ENCODE measurements around the gene ARPC1B. TPM values are rescaled to one million over a fixed set of nuclear protein-coding genes. Genes with fewer than 3 reads are reported as not detected.

ARPC1B gene
- total and polyA plus RNA-seq, 2 of the 4 experiments (the other 2 are of a cell fraction): 351 to 488 TPM

- no peak for TF ChIP-seq RFX5 (IDR thresholded peaks at IDR 0.05; ENCODE audit: low read depth, low read length)
Observed at GRCh38 chr7:99396418-99397296, 22.1 kb downstream of the ARPC1B start (continued).

GRCh38 chr7:99397297-99397983 is 22.9 kb downstream of the ARPC1B start:
- DNase-seq (no peak), ATAC-seq (ENCODE audit: low read depth) (no peak)
- H2BK20ac ChIP-seq (ENCODE audit: low read depth, low read length): no peak overlapping the region
- no peaks in the 10 kb centered on the region for H3K27me3 ChIP-seq (ENCODE audit: control insufficient read depth, insufficient read depth, low read length)
- H2AFZ ChIP-seq (replicated peaks; ENCODE audit: low read length, poor library complexity): no peak overlapping the region
- no peak overlapping the region for H3K4me2 ChIP-seq (ENCODE audit: low read depth, low read length)
- H4K91ac ChIP-seq (ENCODE audit: insufficient read depth, low read depth, low read length): no peak overlapping the region
- peaks cover 14 to 63% of the 10 kb centered on the region in 2 experiments; a peak in 3 of 4 replicates for H3K79me1 ChIP-seq (ENCODE audit: low read depth in 1 of 2, low read length in 2 of 2)
- H2AK9ac ChIP-seq (replicated peaks; ENCODE audit: low read depth, low read length, poor library complexity): no peak overlapping the region
- H3K36me3 ChIP-seq (ENCODE audit: control insufficient read depth, insufficient read depth, low read length): peaks cover 76% of the 10 kb centered on the region
- no peak overlapping the region for H2BK15ac ChIP-seq (ENCODE audit: low read depth, low read length)
- H4K20me1 ChIP-seq (ENCODE audit: insufficient read depth, low read length): peaks cover 70% of the 10 kb centered on the region
- H3K9me3 ChIP-seq (ENCODE audit: control insufficient read depth, insufficient read depth, low read length): no peaks in the 10 kb centered on the region
- CTCF ChIA-PET: interaction anchor here (0.6 kb wide), 1 partner anchor 12 kb away, joined by 4 read pairs; no protein-coding TSS in a partner anchor
- no peak overlapping the region for H3K4me3 ChIP-seq (ENCODE audit: insufficient read depth, low read depth, low read length)
- no peak overlapping the region for H3K14ac ChIP-seq (replicated peaks; ENCODE audit: low read depth, low read length)
- POLR2A ChIA-PET (ENCODE audit: unreplicated experiment): no interaction called here
- H3K9me1 ChIP-seq (ENCODE audit: insufficient read depth, low read length): peaks cover 3% of the 10 kb centered on the region
- no peak overlapping the region for H2BK120ac ChIP-seq (ENCODE audit: low read depth, low read length)
- H3K4me1 ChIP-seq (ENCODE audit: control insufficient read depth, insufficient read depth, low read length): peaks cover 9% of the 10 kb centered on the region
- no peak overlapping the region for H3K18ac ChIP-seq (ENCODE audit: low read depth, low read length)
- no peak overlapping the region for H3K9ac ChIP-seq (ENCODE audit: low read depth, low read length)
- no peak overlapping the region for H3K4ac ChIP-seq (ENCODE audit: low read depth, low read length)
- no peak overlapping the region for H4K5ac ChIP-seq (ENCODE audit: low read depth, low read length)
- no peak overlapping the region for H3K27ac ChIP-seq (ENCODE audit: insufficient read depth, low read length)
- H2AK5ac ChIP-seq (ENCODE audit: low read depth, low read length): no peak overlapping the region
- no peak overlapping the region for H2BK5ac ChIP-seq (ENCODE audit: low read depth, low read length, poor library complexity, severe bottlenecking)
- no peak overlapping the region; the same call in 1 of the 2 replicates for H3K56ac ChIP-seq (ENCODE audit: extremely low read depth, insufficient read depth, low read length)
- no TSS peak for BruUV-seq (replicated peaks)
- dilution Hi-C loops (cut with HindIII; ENCODE audit: low sequenced_read_pairs, unreplicated experiment) (no loop called here), intact Hi-C loops (cut with micrococcal nuclease) (no loop called here), in situ Hi-C loops (cut with MboI; ENCODE audit: low sequenced_read_pairs) (no loop called here)
- H4K8ac ChIP-seq (ENCODE audit: low read depth in 2 of 2, low read length in 2 of 2): no peak overlapping the region
- 88% methylated on average over 4 of the region's 18 CpGs; no CpG with 5 or more reads in 1 of the 2 experiments for WGBS, 2 experiments (ENCODE audit: extremely low coverage in 2 of 2, insufficient read length in 1 of 2)
- H3K23ac ChIP-seq (ENCODE audit: low read depth, low read length): no peak overlapping the region
- TF ChIP-seq NFE2L2 (IDR thresholded peaks at IDR 0.05; ENCODE audit: low read depth, low read length) (no peak), POLR2A (IDR thresholded peaks at IDR 0.05; ENCODE audit: low read depth, low read length) (no peak), USF2 (IDR thresholded peaks at IDR 0.05; ENCODE audit: low read depth, low read length) (no peak), MXI1 (IDR thresholded peaks at IDR 0.05; ENCODE audit: borderline replicate concordance, low read depth, low read length) (no peak), CTCF (conservative IDR thresholded peaks at IDR 0.05; ENCODE audit: low read depth, low read length) (no peak), FOS (IDR thresholded peaks at IDR 0.05; ENCODE audit: low read depth, low read length) (no peak), BHLHE40 (IDR thresholded peaks at IDR 0.05; ENCODE audit: low read depth, low read length) (no peak), RCOR1 (IDR thresholded peaks at IDR 0.05; ENCODE audit: insufficient replicate concordance, low read length) (no peak), RFX5 (IDR thresholded peaks at IDR 0.05; ENCODE audit: low read depth, low read length) (no peak), CHD1 (IDR thresholded peaks at IDR 0.05; ENCODE audit: low read depth, low read length) (no peak), CEBPB (IDR thresholded peaks at IDR 0.05; ENCODE audit: low read depth, low read length) (no peak), MAZ (IDR thresholded peaks at IDR 0.05; ENCODE audit: borderline replicate concordance, low read depth, low read length) (no peak), MAFK (IDR thresholded peaks at IDR 0.05; ENCODE audit: low read depth, low read length) (no peak)
